HepG2 (cell line): ENCODE data around the gene SH3D19. TPM values are rescaled to one million over a fixed set of nuclear protein-coding genes. Genes with fewer than 3 reads are reported as not detected.
A peak's percentile ranks its signal among the peaks of the same experiment; 100 is the strongest.

ENCODE experiments used
- BCL6 ChIP-seq: IDR thresholded peaks from 2 replicates; pipeline ENCODE4 v1.6.1; 2016; ENCODE audit warnings: missing genetic modification reagents, missing compliant biosample characterization
- FOXA1 ChIP-seq, 2 experiments: fragments of 450-650 bp in 1 of 2; sonication (generic) in 1 of 2; formaldehyde crosslinking in 1 of 2; IDR thresholded peaks; 2 replicates each; pipeline versions ENCODE4 v1.4.0 to v1.6.1; 2016 to 2020; ENCODE audit warnings: missing genetic modification reagents in 1 of 2
- NCOA1 ChIP-seq: sonication (generic); formaldehyde crosslinking; IDR thresholded peaks from 2 replicates; pipeline ENCODE4 v1.9.0; 2021; ENCODE audit warnings: missing genetic modification reagents
- TFAP4 ChIP-seq: sonication (generic); IDR thresholded peaks from 2 replicates; pipeline ENCODE4 v1.6.1; 2016; ENCODE audit warnings: low read depth, borderline replicate concordance
- ZFP90 ChIP-seq: sonication (generic); formaldehyde crosslinking; IDR thresholded peaks from 2 replicates; pipeline ENCODE4 v1.8.0; 2022; ENCODE audit warnings: missing genetic modification reagents, mild to moderate bottlenecking, inconsistent platforms, borderline replicate concordance
- polyA plus RNA-seq, 8 experiments: library from polyadenylated mRNA; depleted of rRNA in 3 of 8; stranded (reverse) in 7 of 8; unstranded in 1 of 8; fragments of >200 nt; fragmentation: Illumina TruSeq in 4 of 8; extraction: Trizol in 4 of 8; gene quantifications; 2 replicates each; pipeline versions ENCODE4 v1.2.1 to v1.2.3, GENCODE V29; 2011 to 2016; ENCODE audit warnings: low read depth in 4 of 8, missing spikeins in 1 of 8, mixed read lengths in 1 of 8; ENCODE audit not compliant: insufficient read depth in 1 of 8
- total RNA-seq, 5 experiments: library from RNA; depleted of rRNA; stranded (reverse); fragments of >200 nt; fragmentation: Illumina TruSeq; extraction: Trizol; gene quantifications; 2 replicates each; pipeline ENCODE4 v1.2.3, GENCODE V29; 2016; ENCODE audit warnings: low read depth in 1 of 5
- TF ChIP-seq, protein P1 (sequence below): sonication (generic); formaldehyde crosslinking; IDR thresholded peaks from 2 replicates; pipeline ENCODE4 v1.4.0; 2020; ENCODE audit warnings: missing genetic modification reagents
- TF ChIP-seq, protein P2 (sequence below): sonication (generic); formaldehyde crosslinking; IDR thresholded peaks from 2 replicates; pipeline ENCODE4 v1.5.1; 2020; ENCODE audit warnings: mild to moderate bottlenecking, missing genetic modification reagents, moderate library complexity
- TF ChIP-seq, protein P3 (sequence below): sonication (generic); formaldehyde crosslinking; IDR thresholded peaks from 2 replicates; pipeline ENCODE4 v1.8.0; 2022; ENCODE audit warnings: missing genetic modification reagents, mild to moderate bottlenecking, inconsistent platforms, borderline replicate concordance

Gene SH3D19
- total and polyA plus RNA-seq, 2 of the 13 experiments (the other 11 are each of a cell fraction or from before 2014, with no cell fraction given) = 31.2 to 38.0 TPM

DNA sequence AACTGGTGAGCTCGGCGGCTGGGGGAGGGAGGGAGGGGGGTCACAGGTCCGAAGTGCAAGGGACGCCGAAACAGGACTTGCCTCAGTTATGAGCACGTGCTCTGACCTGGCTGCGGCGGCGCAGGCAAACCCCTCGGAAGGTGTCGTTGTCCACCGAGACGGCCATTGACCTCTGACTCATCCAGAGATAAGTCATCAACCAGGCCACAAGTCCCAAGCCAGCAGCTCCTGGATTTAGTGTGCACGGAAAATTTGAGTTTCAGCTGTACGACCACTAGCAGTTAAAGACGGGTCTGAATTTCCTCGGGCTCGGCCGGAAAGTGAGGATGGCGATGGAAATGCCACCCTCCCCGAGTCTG, 674 bp downstream of the SH3D19 start (continued):
- TF ChIP-seq, protein P1, sequence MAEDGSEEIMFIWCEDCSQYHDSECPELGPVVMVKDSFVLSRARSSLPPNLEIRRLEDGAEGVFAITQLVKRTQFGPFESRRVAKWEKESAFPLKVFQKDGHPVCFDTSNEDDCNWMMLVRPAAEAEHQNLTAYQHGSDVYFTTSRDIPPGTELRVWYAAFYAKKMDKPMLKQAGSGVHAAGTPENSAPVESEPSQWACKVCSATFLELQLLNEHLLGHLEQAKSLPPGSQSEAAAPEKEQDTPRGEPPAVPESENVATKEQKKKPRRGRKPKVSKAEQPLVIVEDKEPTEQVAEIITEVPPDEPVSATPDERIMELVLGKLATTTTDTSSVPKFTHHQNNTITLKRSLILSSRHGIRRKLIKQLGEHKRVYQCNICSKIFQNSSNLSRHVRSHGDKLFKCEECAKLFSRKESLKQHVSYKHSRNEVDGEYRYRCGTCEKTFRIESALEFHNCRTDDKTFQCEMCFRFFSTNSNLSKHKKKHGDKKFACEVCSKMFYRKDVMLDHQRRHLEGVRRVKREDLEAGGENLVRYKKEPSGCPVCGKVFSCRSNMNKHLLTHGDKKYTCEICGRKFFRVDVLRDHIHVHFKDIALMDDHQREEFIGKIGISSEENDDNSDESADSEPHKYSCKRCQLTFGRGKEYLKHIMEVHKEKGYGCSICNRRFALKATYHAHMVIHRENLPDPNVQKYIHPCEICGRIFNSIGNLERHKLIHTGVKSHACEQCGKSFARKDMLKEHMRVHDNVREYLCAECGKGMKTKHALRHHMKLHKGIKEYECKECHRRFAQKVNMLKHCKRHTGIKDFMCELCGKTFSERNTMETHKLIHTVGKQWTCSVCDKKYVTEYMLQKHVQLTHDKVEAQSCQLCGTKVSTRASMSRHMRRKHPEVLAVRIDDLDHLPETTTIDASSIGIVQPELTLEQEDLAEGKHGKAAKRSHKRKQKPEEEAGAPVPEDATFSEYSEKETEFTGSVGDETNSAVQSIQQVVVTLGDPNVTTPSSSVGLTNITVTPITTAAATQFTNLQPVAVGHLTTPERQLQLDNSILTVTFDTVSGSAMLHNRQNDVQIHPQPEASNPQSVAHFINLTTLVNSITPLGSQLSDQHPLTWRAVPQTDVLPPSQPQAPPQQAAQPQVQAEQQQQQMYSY (CRISPR knock-in tag) = 0 out of 2 replicates have a peak, but pooled peaks have one; percentile 16
- TF ChIP-seq FOXA1 (IDR thresholded peaks at IDR 0.05) (no peak), FOXA1 (CRISPR knock-in tag; IDR thresholded peaks at IDR 0.05) (peak; percentile 66), TFAP4 (peak; percentile 40; the same call in 1 of the 2 replicates), NCOA1 (CRISPR knock-in tag) (0 out of 2 replicates have a peak, but pooled peaks have one; percentile 54), BCL6 (CRISPR knock-in tag) (peak; percentile 71), ZFP90 (CRISPR knock-in tag) (peak; percentile 36; the same call in 1 of the 2 replicates)
- TF ChIP-seq, protein P2, sequence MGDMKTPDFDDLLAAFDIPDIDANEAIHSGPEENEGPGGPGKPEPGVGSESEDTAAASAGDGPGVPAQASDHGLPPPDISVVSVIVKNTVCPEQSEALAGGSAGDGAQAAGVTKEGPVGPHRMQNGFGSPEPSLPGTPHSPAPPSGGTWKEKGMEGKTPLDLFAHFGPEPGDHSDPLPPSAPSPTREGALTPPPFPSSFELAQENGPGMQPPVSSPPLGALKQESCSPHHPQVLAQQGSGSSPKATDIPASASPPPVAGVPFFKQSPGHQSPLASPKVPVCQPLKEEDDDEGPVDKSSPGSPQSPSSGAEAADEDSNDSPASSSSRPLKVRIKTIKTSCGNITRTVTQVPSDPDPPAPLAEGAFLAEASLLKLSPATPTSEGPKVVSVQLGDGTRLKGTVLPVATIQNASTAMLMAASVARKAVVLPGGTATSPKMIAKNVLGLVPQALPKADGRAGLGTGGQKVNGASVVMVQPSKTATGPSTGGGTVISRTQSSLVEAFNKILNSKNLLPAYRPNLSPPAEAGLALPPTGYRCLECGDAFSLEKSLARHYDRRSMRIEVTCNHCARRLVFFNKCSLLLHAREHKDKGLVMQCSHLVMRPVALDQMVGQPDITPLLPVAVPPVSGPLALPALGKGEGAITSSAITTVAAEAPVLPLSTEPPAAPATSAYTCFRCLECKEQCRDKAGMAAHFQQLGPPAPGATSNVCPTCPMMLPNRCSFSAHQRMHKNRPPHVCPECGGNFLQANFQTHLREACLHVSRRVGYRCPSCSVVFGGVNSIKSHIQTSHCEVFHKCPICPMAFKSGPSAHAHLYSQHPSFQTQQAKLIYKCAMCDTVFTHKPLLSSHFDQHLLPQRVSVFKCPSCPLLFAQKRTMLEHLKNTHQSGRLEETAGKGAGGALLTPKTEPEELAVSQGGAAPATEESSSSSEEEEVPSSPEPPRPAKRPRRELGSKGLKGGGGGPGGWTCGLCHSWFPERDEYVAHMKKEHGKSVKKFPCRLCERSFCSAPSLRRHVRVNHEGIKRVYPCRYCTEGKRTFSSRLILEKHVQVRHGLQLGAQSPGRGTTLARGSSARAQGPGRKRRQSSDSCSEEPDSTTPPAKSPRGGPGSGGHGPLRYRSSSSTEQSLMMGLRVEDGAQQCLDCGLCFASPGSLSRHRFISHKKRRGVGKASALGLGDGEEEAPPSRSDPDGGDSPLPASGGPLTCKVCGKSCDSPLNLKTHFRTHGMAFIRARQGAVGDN = peak; percentile 82
- TF ChIP-seq, protein P3, sequence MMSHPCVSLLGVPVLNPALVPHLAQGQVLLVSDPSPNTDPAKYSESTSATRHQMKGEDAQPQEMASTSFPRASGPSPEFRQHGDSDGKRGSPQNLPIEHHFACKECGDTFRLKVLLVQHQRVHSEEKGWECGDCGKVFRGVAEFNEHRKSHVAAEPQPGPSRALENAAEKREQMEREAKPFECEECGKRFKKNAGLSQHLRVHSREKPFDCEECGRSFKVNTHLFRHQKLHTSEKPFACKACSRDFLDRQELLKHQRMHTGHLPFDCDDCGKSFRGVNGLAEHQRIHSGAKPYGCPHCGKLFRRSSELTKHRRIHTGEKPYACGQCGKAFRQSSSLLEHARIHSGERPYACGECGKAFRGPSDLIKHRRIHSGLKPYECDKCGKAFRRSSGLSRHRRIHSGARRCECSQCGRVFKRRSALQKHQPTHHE (CRISPR knock-in tag) = no peak; the same call in 1 of the 2 replicates
